Pancreas (tissue), 10 donors: ENCODE data around the gene SMAD3. TPM values are rescaled to one million over a fixed set of nuclear protein-coding genes. Genes with fewer than 3 reads are reported as not detected.
A peak's percentile ranks its signal among the peaks of the same experiment; 100 is the strongest.

ENCODE experiments used
- ATAC-seq, 4 donors: fragments of 200-7000 bp; cut with Tn5 transposase; one replicate each; pipeline versions ENCODE4 v1.8.0 to v1.9.1; 2020; ENCODE audit warnings: mild to moderate bottlenecking in 4 of 4, moderate library complexity in 4 of 4
- DNase-seq, 6 donors: peaks; one replicate each; pipeline ENCODE4 v3.0.0-alpha.2; 2020
- FAIRE-seq: peaks from 2 replicates; lab custom pipeline; 2012; peaks lifted over from hg19 to GRCh38; lab: Jason Lieb, UNC
- H3K27ac ChIP-seq, 4 donors: fragments of 200-600 bp; sonication (generic); 1 replicate in 3 of 4; 2 replicates in 1 of 4; pipeline versions ENCODE4 v1.5.0 to v1.8.0; 2020
- H3K27me3 ChIP-seq, 4 donors: fragments of 200-600 bp; one replicate each; pipeline ENCODE4 v1.8.0; 2021
- H3K36me3 ChIP-seq, 3 donors: fragments of 200-600 bp; sonication (generic) in 1 of 3; one replicate each; pipeline versions ENCODE4 v1.5.0 to v1.8.0; 2020 to 2021
- H3K4me1 ChIP-seq, 3 donors: fragments of 200-600 bp; one replicate each; pipeline ENCODE4 v1.8.0; 2021
- H3K4me3 ChIP-seq, 4 donors: fragments of 200-600 bp; sonication (generic) in 2 of 4; one replicate each; pipeline versions ENCODE4 v1.5.0 to v1.8.0; 2020 to 2021
- H3K9me3 ChIP-seq, 4 donors: fragments of 200-600 bp; one replicate each; pipeline ENCODE4 v1.8.0; 2021
- CTCF ChIP-seq, 4 donors: fragments of 200-600 bp; sonication (generic) in 3 of 4; IDR thresholded peaks; one replicate each; pipeline versions ENCODE4 v1.5.0 to v1.8.0; 2021; ENCODE audit warnings: antibody characterized with exemption in 4 of 4
- WGBS, 2 donors: extraction: QIAGEN DNeasy Blood & Tissue Kit; methylation state at CpG; one replicate each; pipeline ENCODE4 v1.1.7; 2013; 5-methylcytosine and 5-hydroxymethylcytosine counted together
- intact Hi-C, 3 donors: fragments of 100-400 bp; cut with DNase I; formaldehyde crosslinking; loops; one replicate each; pipeline versions ENCODE4 v1.11.1 to v1.14.2; 2022
- polyA plus RNA-seq, 2 donors: library from polyadenylated mRNA; stranded (reverse); fragments of 200-250 nt; gene quantifications; one replicate each; pipeline ENCODE4 v1.2.3, GENCODE V29; 2013
- total RNA-seq, 6 donors: library from RNA; stranded (reverse); fragmentation: NEBNext Ultra II Directional in 4 of 6; extraction: Animal tissue kit (Norgen Biotek cat#: 25700) in 4 of 6; gene quantifications; one replicate each; pipeline versions ENCODE4 v1.2.1 to v1.2.4, GENCODE V29; 2021 to 2023
- donor health status: healthy with polysubstance abuse.
- donor health status: DM: no; HTN: no; CAD: no; lungs with moderate emphysema.
- donor health status: DM: no; HTN: no; CAD: no.
- donor health status: control.
- donor health status: control.
- donor health status: Bipolar disorder and iron deficiency.
- donor health status: DM: yes; HTN: yes; CAD: no.
- donor health status: DM: no; HTN: no; CAD: no.
- donor health status: DM: no; HTN: no; CAD: no.
- donor health status: DM: yes; HTN: yes; CAD: no.

SMAD3 gene
- total and polyA plus RNA-seq, 8 donors: 7.9 to 42.5 (median 21.4) TPM

- DNase-seq (no peak), FAIRE-seq (no peak), ATAC-seq (no peak)
- Histone ChIP-seq H3K27ac (no peak overlapping the region), H3K9me3 (no peaks in the 10 kb centered on the region), H3K27me3 (no peaks in the 10 kb centered on the region), H3K4me1 (peaks cover 36 to 44% (median 40%) of the 10 kb centered on the region in 3 donors), H3K4me3 (no peak overlapping the region), H3K36me3 (no peaks in the 10 kb centered on the region)
- no peak for TF ChIP-seq CTCF (IDR thresholded peaks at IDR 0.05)
- intact Hi-C loops: no loop called here
- WGBS, 2 donors: 74 to 80% methylated on average over 4 of the region's 4 CpGs
Observed at GRCh38 chr15:67103021-67103420, 37.6 kb downstream of the SMAD3 start.

- no peak for TF ChIP-seq CTCF (IDR thresholded peaks at IDR 0.05)
- no peaks in the 10 kb centered on the region for H3K36me3 ChIP-seq
- FAIRE-seq (no peak), DNase-seq (no peak), ATAC-seq (no peak)
- no peak overlapping the region for H3K27ac ChIP-seq
- WGBS, 2 donors: 87 to 91% methylated on average over 6 of the region's 6 CpGs
- peaks cover 36 to 48% (median 40%) of the 10 kb centered on the region in 3 donors for H3K4me1 ChIP-seq
- no peaks in the 10 kb centered on the region for H3K27me3 ChIP-seq
- no peak overlapping the region for H3K4me3 ChIP-seq
- intact Hi-C loops: no loop called here
- H3K9me3 ChIP-seq: no peaks in the 10 kb centered on the region
Observed at GRCh38 chr15:67103432-67103831, 38.0 kb downstream of the SMAD3 start.

GRCh38 chr15:67103869-67104268 is 38.5 kb downstream of the SMAD3 start:
- H3K4me3 ChIP-seq: no peak overlapping the region
- 74 to 79% methylated on average over 11 of the region's 11 CpGs for WGBS, 2 donors
- H3K27me3 ChIP-seq: no peaks in the 10 kb centered on the region
- H3K27ac ChIP-seq: peak overlapping the region in 3 of 4 donors; percentile 64 to 87 (median 75)
- ATAC-seq (no peak), FAIRE-seq (no peak), DNase-seq (no peak)
- no peaks in the 10 kb centered on the region for H3K36me3 ChIP-seq
- H3K9me3 ChIP-seq: no peaks in the 10 kb centered on the region
- no peak for TF ChIP-seq CTCF (IDR thresholded peaks at IDR 0.05)
- H3K4me1 ChIP-seq: peaks cover 36 to 49% (median 40%) of the 10 kb centered on the region in 3 donors
- intact Hi-C loops: no loop called here

GRCh38 chr15:67104510-67104909 is 39.1 kb downstream of the SMAD3 start:
- Histone ChIP-seq H3K27ac (peak overlapping the region; percentile 62 to 87 (median 70)), H3K9me3 (no peaks in the 10 kb centered on the region), H3K36me3 (no peaks in the 10 kb centered on the region), H3K4me1 (peaks cover 36 to 49% (median 37%) of the 10 kb centered on the region in 3 donors), H3K27me3 (no peaks in the 10 kb centered on the region), H3K4me3 (no peak overlapping the region)
- 12 to 20% methylated on average over 8 of the region's 8 CpGs for WGBS, 2 donors
- DNase-seq: no peak
- intact Hi-C loops: no loop called here
- TF ChIP-seq CTCF (IDR thresholded peaks at IDR 0.05): no peak
- no peak for FAIRE-seq
- ATAC-seq: peak in 1 of 4 donors; percentile 23

GRCh38 chr15:67105065-67105951 is 39.9 kb downstream of the SMAD3 start:
- peak overlapping the region; percentile 62 to 87 (median 70) for H3K27ac ChIP-seq
- no peak overlapping the region for H3K4me3 ChIP-seq
- FAIRE-seq (no peak), ATAC-seq (peak; percentile 67 to 73 (median 72)), DNase-seq (peak in 4 of 6 donors; percentile 63 to 82 (median 68))
- 33 to 37% methylated on average over 11 of the region's 11 CpGs for WGBS, 2 donors
- no peak for TF ChIP-seq CTCF (IDR thresholded peaks at IDR 0.05)
- H3K27me3 ChIP-seq: no peaks in the 10 kb centered on the region
- intact Hi-C loops: no loop called here
- no peaks in the 10 kb centered on the region for H3K36me3 ChIP-seq
- H3K4me1 ChIP-seq: peaks cover 33 to 54% (median 36%) of the 10 kb centered on the region in 3 donors
- no peaks in the 10 kb centered on the region for H3K9me3 ChIP-seq
